ENCODE results near the gene KIF17. TPM values are rescaled to one million over a fixed set of nuclear protein-coding genes. Genes with fewer than 3 reads are reported as not detected.

KIF17 gene
- total and polyA plus RNA-seq, 2 of the 8 experiments (the other 6 are each of a cell fraction or from before 2014, with no cell fraction given): 6.9 to 10.4 TPM

- Histone ChIP-seq H2BK12ac (ENCODE audit: low read depth, low read length) (no peak overlapping the region), H4K5ac (ENCODE audit: insufficient read length, low read depth, low read length) (no peak overlapping the region), H3K56ac (replicated peaks; ENCODE audit: insufficient read length, low read depth, low read length) (no peak overlapping the region), H3K9me3 (ENCODE audit: insufficient read depth in 2 of 2, low read depth in 1 of 2, low read length in 1 of 2) (no peaks in the 10 kb centered on the region), H2BK15ac (ENCODE audit: low read length) (peak overlapping the region; percentile 29; the same call in 1 of the 2 replicates), H3K36me3 (ENCODE audit: control insufficient read depth in 2 of 4, insufficient read depth in 4 of 4, low read length in 3 of 4) (no peaks in the 10 kb centered on the region), H3K4me1 (replicated peaks in 1 of 4; ENCODE audit: control insufficient read depth in 3 of 4, insufficient read depth in 4 of 4, low read length in 3 of 4) (peaks cover 5 to 46% (median 35%) of the 10 kb centered on the region in 4 experiments), H3K4me2 (ENCODE audit: insufficient read depth in 1 of 2, low read depth in 2 of 2, low read length in 2 of 2) (peak overlapping the region; percentile 97; a peak in 2 of 4 replicates), H2BK120ac (replicated peaks; ENCODE audit: low read depth, low read length) (no peak overlapping the region), H2BK5ac (ENCODE audit: low read depth, low read length) (0 out of 2 replicates have a peak overlapping the region, but pooled peaks have one; percentile 16), H3K4ac (replicated peaks; ENCODE audit: insufficient read length, low read depth, low read length) (no peak overlapping the region), H3K79me1 (ENCODE audit: low read depth, low read length) (no peaks in the 10 kb centered on the region), H2AFZ (ENCODE audit: low read length) (no peak overlapping the region), H3K23me2 (ENCODE audit: low read depth, low read length) (peaks cover 11% of the 10 kb centered on the region; the same call in 1 of the 2 replicates), H3K79me2 (ENCODE audit: control insufficient read depth in 1 of 2, insufficient read depth in 2 of 2, low read length in 2 of 2) (no peaks in the 10 kb centered on the region; a peak in 1 of 4 replicates), H2AK5ac (ENCODE audit: low read depth, low read length) (no peak overlapping the region; the same call in 1 of the 2 replicates), H3K18ac (ENCODE audit: extremely low read depth, low read length) (no peak overlapping the region), H2BK20ac (ENCODE audit: low read length) (no peak overlapping the region), H4K8ac (ENCODE audit: extremely low read depth, insufficient read depth, low read length) (no peak overlapping the region), H3K27ac (ENCODE audit: low read depth, low read length) (no peak overlapping the region), H3K14ac (ENCODE audit: insufficient read length) (no peak overlapping the region), H4K20me1 (replicated peaks in 1 of 2; ENCODE audit: control insufficient read depth in 1 of 2, insufficient read depth in 2 of 2, low read length in 2 of 2) (peaks cover 1 to 3% of the 10 kb centered on the region in 2 experiments), H3K23ac (ENCODE audit: insufficient read length) (no peak overlapping the region), H3K9ac (replicated peaks in 1 of 4; ENCODE audit: extremely low read depth in 1 of 4, low read depth in 3 of 4, low read length in 3 of 4) (no peak overlapping the region), H3K27me3 (replicated peaks in 1 of 4; ENCODE audit: control insufficient read depth in 3 of 4, extremely low read depth in 1 of 4, insufficient read depth in 3 of 4, low read length in 3 of 4) (peaks cover 2 to 30% (median 27%) of the 10 kb centered on the region in 4 experiments), H4K91ac (replicated peaks; ENCODE audit: insufficient read length, low read length) (no peak overlapping the region), H3K4me3 (ENCODE audit: extremely low read depth in 1 of 4, insufficient read depth in 2 of 4, low read depth in 3 of 4, low read length in 4 of 4) (0 out of 8 replicates have a peak overlapping the region, but pooled peaks of 1 of the 4 experiments have one; percentile 33)
- DNase-seq (ENCODE audit: low read depth in 1 of 2, low spot score in 2 of 2) (peak in 1 of 2 experiments; percentile 49), FAIRE-seq (no peak)
- CTCF ChIA-PET (ENCODE audit: partially characterized antibody): interaction anchor here (1.3 to 4.6 kb wide), 3 partner anchors 11 to 33 kb away, joined by 3 to 34 read pairs (median 14); partner anchors contain the start of gene KIF17
- POLR2A ChIA-PET (ENCODE audit: partially characterized antibody): interaction anchor here (1.6 to 7.8 kb wide), 3 partner anchors 14 to 56 kb away, joined by 10 to 68 read pairs (median 11); partner anchors contain the start of genes HP1BP3 and KIF17
- WGBS, 2 experiments (ENCODE audit: extremely low coverage in 1 of 2, insufficient coverage in 1 of 2, insufficient read length in 1 of 2, insufficient replicate concordance in 2 of 2, low coverage in 1 of 2, low lambda C conversion rate in 2 of 2, missing lambda C conversion rate in 1 of 2): 83% methylated on average over 4 of the region's 4 CpGs; no CpG with 5 or more reads in 1 of the 2 experiments
- TF ChIP-seq BRCA1 (IDR thresholded peaks at IDR 0.05; ENCODE audit: low read depth, low read length): no peak
- TF ChIP-seq SP1 (IDR thresholded peaks at IDR 0.05; ENCODE audit: low read depth, low read length): no peak
- no peak for TF ChIP-seq USF2 (IDR thresholded peaks at IDR 0.05; ENCODE audit: low read length)
- no peak for TF ChIP-seq RFX5 (IDR thresholded peaks at IDR 0.05; ENCODE audit: borderline replicate concordance, low read depth, low read length)
- TF ChIP-seq E2F6 (IDR thresholded peaks at IDR 0.05): no peak
- no peak for TF ChIP-seq RNF2 (IDR thresholded peaks at IDR 0.05; ENCODE audit: borderline replicate concordance, low read depth, low read length, missing control alignments, poor library complexity, severe bottlenecking)
These were observed 12.9 kb upstream of the KIF17 start for GRCh38 chr1:20730690-20731056.
